Gastrocnemius medialis (tissue), 4 donors: ENCODE results near the gene FARP1. TPM values are rescaled to one million over a fixed set of nuclear protein-coding genes. Genes with fewer than 3 reads are reported as not detected.

Source experiments
- ATAC-seq, 2 donors: fragments of 150-250 bp; one replicate each; pipeline ENCODE4 v1.9.1; 2016
- DNase-seq, 2 donors: peaks; one replicate each; pipeline ENCODE4 v3.0.0-alpha.2; 2019
- H3K27ac ChIP-seq, 4 donors: fragments of 200-600 bp; sonication (generic); 1 replicate in 1 of 4; 2 replicates in 3 of 4; pipeline ENCODE4 v1.5.1; 2016 to 2018; ENCODE audit warnings: mild to moderate bottlenecking in 2 of 4, moderate library complexity in 1 of 4
- H3K27me3 ChIP-seq, 3 donors: fragments of 200-600 bp; sonication (generic) in 2 of 3; 1 replicate in 1 of 3; 2 replicates in 2 of 3; pipeline versions ENCODE4 v1.5.1 to v1.6.0; 2016 to 2019; ENCODE audit warnings: mild to moderate bottlenecking in 1 of 3, moderate library complexity in 1 of 3
- H3K36me3 ChIP-seq, 2 donors: fragments of 200-600 bp; sonication (generic) in 1 of 2; one replicate each; pipeline ENCODE4 v1.5.1; 2017 to 2018
- H3K4me1 ChIP-seq, 2 donors: fragments of 200-600 bp; sonication (generic) in 1 of 2; one replicate each; pipeline ENCODE4 v1.5.1; 2016 to 2017; ENCODE audit warnings: mild to moderate bottlenecking in 2 of 2
- H3K4me3 ChIP-seq, 4 donors: fragments of 200-600 bp; sonication (generic) in 3 of 4; 1 replicate in 1 of 4; 2 replicates in 3 of 4; pipeline ENCODE4 v1.5.1; 2016 to 2019; ENCODE audit warnings: mild to moderate bottlenecking in 2 of 4
- H3K9me3 ChIP-seq, 3 donors: fragments of 200-600 bp; sonication (generic) in 2 of 3; 1 replicate in 1 of 3; 2 replicates in 2 of 3; pipeline ENCODE4 v1.5.1; 2016 to 2019
- CTCF ChIP-seq, 5 experiments: fragments of 450-650 bp in 3 of 5; fragments of 200-600 bp in 2 of 5; sonication (generic) in 2 of 5; IDR thresholded peaks in 4 of 5; conservative IDR thresholded peaks in 1 of 5; 1 replicate in 4 of 5; 2 replicates in 1 of 5; pipeline ENCODE4 v1.5.1; 2016 to 2019; ENCODE audit warnings: antibody characterized with exemption in 5 of 5, mild to moderate bottlenecking in 3 of 5, moderate library complexity in 3 of 5
- POLR2A ChIP-seq, 2 donors: fragments of 450-650 bp; IDR thresholded peaks; one replicate each; pipeline ENCODE4 v1.6.1; 2017; ENCODE audit warnings: antibody characterized with exemption in 2 of 2, mild to moderate bottlenecking in 2 of 2, moderate library complexity in 2 of 2
- in situ Hi-C, 4 donors: fragments of 200-750 bp; cut with MboI; loops; one replicate each; pipeline versions ENCODE4 v1.15.0 to v1.8.0; 2017; ENCODE audit warnings: low sequenced_read_pairs in 4 of 4
- intact Hi-C: fragments of 100-400 bp; cut with DNase I; formaldehyde crosslinking; loops from one replicate; pipeline ENCODE4 v1.15.1; 2023; ENCODE audit warnings: low total_unique reads
- total RNA-seq, 4 donors: library from RNA; depleted of rRNA; stranded (reverse); fragments of >200 nt; gene quantifications; one replicate each; pipeline versions ENCODE4 v1.1.0 to v1.2.3, GENCODE V29; 2016

Gene FARP1
- total RNA-seq, 4 donors from 2014 or later: 3.5 to 9.8 (median 4.9) TPM

- Histone ChIP-seq H3K27ac (no peak overlapping the region), H3K9me3 (no peaks in the 10 kb centered on the region), H3K27me3 (no peaks in the 10 kb centered on the region), H3K4me1 (no peaks in the 10 kb centered on the region), H3K36me3 (no peaks in the 10 kb centered on the region), H3K4me3 (no peak overlapping the region)
- DNase-seq (no peak), ATAC-seq (no peak)
- TF ChIP-seq CTCF (IDR thresholded peaks at IDR 0.05 in 4 of 5, conservative IDR thresholded peaks at IDR 0.05 in 1 of 5) (no peak), POLR2A (IDR thresholded peaks at IDR 0.05) (no peak)
- in situ Hi-C loops: no loop called here
- intact Hi-C loops: no loop called here
Observed at GRCh38 chr13:98335721-98336120, 192.8 kb downstream of the FARP1 start.

DNA sequence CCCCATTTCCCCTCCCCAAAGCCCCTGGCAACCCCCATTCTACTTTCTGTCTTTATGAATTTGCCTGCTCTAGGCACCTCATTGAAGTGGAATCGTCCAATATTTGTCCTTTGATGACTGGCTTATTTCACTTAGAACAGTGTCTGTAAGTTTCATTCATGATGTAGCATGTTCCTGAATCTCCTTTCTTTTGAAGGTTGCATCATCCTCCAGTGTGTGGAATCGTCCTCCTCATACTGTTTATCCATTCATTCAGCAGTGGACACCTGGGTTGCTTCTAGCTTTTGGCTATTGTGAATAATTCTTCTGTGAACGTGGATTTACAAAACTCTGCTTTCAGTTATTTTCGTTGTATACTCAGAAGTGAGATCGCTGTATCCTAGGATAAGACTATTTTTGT, 195.4 kb downstream of the FARP1 start:
- no peaks in the 10 kb centered on the region for H3K36me3 ChIP-seq
- H3K27ac ChIP-seq: no peak overlapping the region
- no peaks in the 10 kb centered on the region for H3K4me1 ChIP-seq
- intact Hi-C loops (no loop called here), in situ Hi-C loops (no loop called here)
- TF ChIP-seq POLR2A (IDR thresholded peaks at IDR 0.05) (no peak), CTCF (IDR thresholded peaks at IDR 0.05 in 4 of 5, conservative IDR thresholded peaks at IDR 0.05 in 1 of 5) (no peak)
- H3K4me3 ChIP-seq: no peak overlapping the region
- no peaks in the 10 kb centered on the region for H3K27me3 ChIP-seq
- DNase-seq (no peak), ATAC-seq (no peak)
- H3K9me3 ChIP-seq: no peaks in the 10 kb centered on the region

DNA sequence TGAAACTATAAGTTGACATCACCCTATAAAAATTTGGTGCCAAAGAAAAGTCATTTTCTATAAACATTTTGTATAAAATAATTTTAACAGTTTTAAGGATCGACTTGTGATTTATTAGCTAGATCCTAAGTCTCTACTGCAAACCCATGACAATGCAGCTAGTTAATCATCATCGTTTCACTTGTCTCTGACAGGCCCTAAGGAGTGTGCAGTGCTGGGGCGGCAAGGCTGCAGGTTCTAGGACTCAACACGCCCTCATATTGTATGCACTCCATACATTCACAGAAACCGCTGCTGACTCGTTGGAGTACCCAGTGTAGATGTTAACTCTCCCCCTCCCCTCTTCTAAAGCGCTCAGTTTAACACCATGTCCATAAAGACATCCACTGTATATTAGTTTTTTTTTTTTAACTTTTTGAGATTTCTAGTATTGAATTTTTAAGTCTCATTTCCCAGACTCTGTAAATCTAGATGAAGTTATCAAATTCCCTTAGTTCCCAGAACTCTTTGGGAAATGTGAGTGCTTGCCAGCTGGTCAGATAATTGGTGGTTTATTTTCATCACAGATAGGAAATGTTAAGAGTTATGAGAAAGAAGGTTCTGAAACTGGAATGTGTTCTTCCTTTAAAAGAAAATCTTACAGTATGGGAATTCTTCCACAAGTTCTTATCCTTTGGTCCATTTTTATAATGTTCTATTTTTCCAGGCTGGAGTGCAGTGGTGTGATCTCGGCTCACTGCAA, 197.0 kb downstream of the FARP1 start:
- in situ Hi-C loops: no loop called here
- H3K4me1 ChIP-seq: no peaks in the 10 kb centered on the region
- intact Hi-C loops: no loop called here
- DNase-seq: no peak
- H3K27me3 ChIP-seq: no peaks in the 10 kb centered on the region
- TF ChIP-seq CTCF (IDR thresholded peaks at IDR 0.05 in 4 of 5, conservative IDR thresholded peaks at IDR 0.05 in 1 of 5) (no peak), POLR2A (IDR thresholded peaks at IDR 0.05) (no peak)
- no peak for ATAC-seq
- H3K9me3 ChIP-seq: no peaks in the 10 kb centered on the region
- H3K36me3 ChIP-seq: no peaks in the 10 kb centered on the region
- no peak overlapping the region for H3K27ac ChIP-seq
- H3K4me3 ChIP-seq: no peak overlapping the region

DNA sequence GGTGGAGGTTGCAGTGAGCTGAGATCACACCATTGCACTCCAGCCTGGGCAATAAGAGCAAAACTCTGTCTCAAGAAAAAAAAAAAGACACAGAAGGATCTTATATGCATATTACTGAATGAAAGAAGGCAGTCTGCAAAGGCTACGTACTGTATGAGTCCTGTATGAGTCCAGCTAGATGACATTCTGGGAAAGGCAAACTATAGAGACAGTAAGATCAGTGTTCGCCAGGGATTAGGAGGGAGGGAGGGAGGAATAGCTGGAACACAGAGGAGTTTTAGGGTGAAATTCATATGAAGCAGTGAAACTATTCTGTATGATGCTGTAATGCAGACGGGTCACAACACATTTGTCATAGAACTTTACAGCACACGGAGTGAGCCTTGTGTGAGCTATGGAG, 200.1 kb downstream of the FARP1 start:
- in situ Hi-C loops (no loop called here), intact Hi-C loops (no loop called here)

More for the DNA sequence above, 200.1 kb downstream of the FARP1 start:
- Histone ChIP-seq H3K36me3 (no peaks in the 10 kb centered on the region), H3K4me3 (no peak overlapping the region), H3K9me3 (no peaks in the 10 kb centered on the region), H3K27me3 (no peaks in the 10 kb centered on the region), H3K27ac (no peak overlapping the region), H3K4me1 (no peaks in the 10 kb centered on the region)
- DNase-seq (no peak), ATAC-seq (no peak)
- TF ChIP-seq CTCF (IDR thresholded peaks at IDR 0.05 in 4 of 5, conservative IDR thresholded peaks at IDR 0.05 in 1 of 5) (no peak), POLR2A (IDR thresholded peaks at IDR 0.05) (no peak)
